ENCODE results near the gene PCNX2. TPM values are rescaled to one million over a fixed set of nuclear protein-coding genes. Genes with fewer than 3 reads are reported as not detected.

PCNX2 gene
- total and polyA plus RNA-seq, 7 donors, result 1.8 to 13.8 (median 5.1) TPM

GRCh38 chr1:232937741-232938375 is 357.7 kb downstream of the PCNX2 start:
- intact Hi-C loops (cut with DNase I), result no loop called here
- H3K36me3 ChIP-seq, result no peaks in the 10 kb centered on the region
- TF ChIP-seq EP300 (IDR thresholded peaks at IDR 0.05), result no peak
- no peak for TF ChIP-seq CTCF (IDR thresholded peaks at IDR 0.05)
- TF ChIP-seq POLR2AphosphoS5 (IDR thresholded peaks at IDR 0.05), result no peak
- no peak for TF ChIP-seq POLR2A (IDR thresholded peaks at IDR 0.05)
- H3K27ac ChIP-seq, result no peak overlapping the region
- no peaks in the 10 kb centered on the region for H3K27me3 ChIP-seq
- 70 to 75% methylated on average over 8 of the region's 8 CpGs for WGBS, 2 donors
- H3K4me3 ChIP-seq, result no peak overlapping the region
- DNase-seq, result no peak
- H3K9me3 ChIP-seq, result peaks cover 0 to under 1% (median 0%) of the 10 kb centered on the region in 4 donors
- no peaks in the 10 kb centered on the region for H3K4me1 ChIP-seq

DNA sequence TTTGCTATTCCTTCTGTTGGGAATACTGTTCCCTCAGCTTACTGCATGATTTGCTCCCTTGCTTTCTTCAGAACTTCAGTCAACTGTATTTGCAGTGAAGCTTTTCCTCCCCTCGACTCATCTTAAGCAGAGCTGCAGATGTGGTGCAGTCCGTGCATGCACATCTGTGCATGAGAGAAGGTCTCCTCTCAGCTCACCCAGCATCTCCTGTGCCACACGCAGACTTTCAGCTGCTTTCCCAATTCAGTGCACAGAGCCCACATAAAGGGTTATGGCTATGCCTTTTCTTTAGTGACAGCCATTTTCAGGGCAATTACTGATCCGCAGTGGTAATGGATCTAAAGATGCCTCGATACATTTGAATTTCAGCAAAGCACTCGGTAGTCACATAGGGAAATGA is 358.6 kb downstream of the PCNX2 start:
- Histone ChIP-seq H3K9me3 (peaks cover 0 to 2% (median 0%) of the 10 kb centered on the region in 4 donors), H3K36me3 (no peaks in the 10 kb centered on the region), H3K4me3 (no peak overlapping the region), H3K4me1 (no peaks in the 10 kb centered on the region), H3K27me3 (no peaks in the 10 kb centered on the region), H3K27ac (no peak overlapping the region)
- intact Hi-C loops (cut with DNase I), result no loop called here
- TF ChIP-seq POLR2AphosphoS5 (IDR thresholded peaks at IDR 0.05), result no peak
- TF ChIP-seq POLR2A (IDR thresholded peaks at IDR 0.05), result no peak
- TF ChIP-seq CTCF (IDR thresholded peaks at IDR 0.05), result no peak
- no peak for TF ChIP-seq EP300 (IDR thresholded peaks at IDR 0.05)
- WGBS, 2 donors, result 92 to 94% methylated on average over 6 of the region's 6 CpGs
- no peak for DNase-seq

Other genes with a start within 250 kb of the PCNX2 start
- gene MAP3K21, start 32.0 kb upstream of the PCNX2 start, total RNA-seq, result under 1 TPM; 0.33 to 0.81 (median 0.63) TPM
- 1 to 10 TPM; 4.8 to 7.9 (median 5.4) TPM for gene MAP3K21, start 32.0 kb upstream of the PCNX2 start, polyA plus RNA-seq

Data from sigmoid colon (tissue), 7 donors.